Stimulated activated CD4-positive, alpha-beta T cell treated with anti-CD3 and anti-CD28 coated beads, Interleukin-2, amount 100 ng/mL, for 24 hours (primary cell): ENCODE data around the gene ERVFRD-1.
A peak's percentile ranks its signal among the peaks of the same experiment; 100 is the strongest.
"Not testable (repeated sequence)": the region's sequence is repeated elsewhere in the genome, so short reads cannot be mapped to it uniquely, and the experiment has no call there.

Source experiments
- DNase-seq, 2 donors: peaks; one replicate each; pipeline ENCODE4 v3.0.0-alpha.2; 2020

Gene ERVFRD-1

GRCh38 chr6:11128608-11129007 lies 17.1 kb upstream of the ERVFRD-1 start:
- DNase-seq = no peak

- no peak for DNase-seq
These were observed 15.4 kb upstream of the ERVFRD-1 start for GRCh38 chr6:11126876-11127275.

GRCh38 chr6:11123978-11124377 lies 12.5 kb upstream of the ERVFRD-1 start:
- no peak for DNase-seq

- no peak for DNase-seq
These were observed 10.9 kb upstream of the ERVFRD-1 start for GRCh38 chr6:11122380-11122779.

GRCh38 chr6:11121851-11122250 lies 10.3 kb upstream of the ERVFRD-1 start:
- DNase-seq = no peak

GRCh38 chr6:11120271-11121005 lies 8.9 kb upstream of the ERVFRD-1 start:
- no peak for DNase-seq

GRCh38 chr6:11115808-11116536 lies 4.4 kb upstream of the ERVFRD-1 start:
- DNase-seq = not testable (repeated sequence)

- no peak for DNase-seq
These were observed 1.5 kb upstream of the ERVFRD-1 start for GRCh38 chr6:11113038-11113437.

- no peak for DNase-seq
These were observed 378 bp upstream of the ERVFRD-1 start for GRCh38 chr6:11111769-11112437.

- DNase-seq = no peak
These were observed 2.8 kb downstream of the ERVFRD-1 start for GRCh38 chr6:11108726-11109125.

- no peak for DNase-seq
These were observed 8.5 kb downstream of the ERVFRD-1 start for GRCh38 chr6:11103065-11103464.

- DNase-seq = no peak
These were observed 10.1 kb downstream of the ERVFRD-1 start for GRCh38 chr6:11101417-11101816.

GRCh38 chr6:11098004-11098403 lies 13.5 kb downstream of the ERVFRD-1 start:
- DNase-seq = no peak

GRCh38 chr6:11097476-11097875 lies 14.0 kb downstream of the ERVFRD-1 start:
- DNase-seq = no peak

- peak; percentile 7 to 22 for DNase-seq
These were observed 15.4 kb downstream of the ERVFRD-1 start for GRCh38 chr6:11096109-11096508.

GRCh38 chr6:11094941-11095340 lies 16.6 kb downstream of the ERVFRD-1 start:
- no peak for DNase-seq

- peak; percentile 50 to 56 for DNase-seq
These were observed 17.1 kb downstream of the ERVFRD-1 start for GRCh38 chr6:11094411-11094851.

GRCh38 chr6:11093626-11094410 lies 17.7 kb downstream of the ERVFRD-1 start, which contains the start of gene SMIM13:
Gene SMIM13 (plus strand): TSS chr6:11093834. CDS start chr6:11094314, 480 bp downstream.
- DNase-seq = peak; percentile 95 to 96

- DNase-seq = no peak
These were observed 18.2 kb downstream of the ERVFRD-1 start for GRCh38 chr6:11093376-11093625.

GRCh38 chr6:11092668-11093375 lies 18.7 kb downstream of the ERVFRD-1 start:
- DNase-seq = no peak

- DNase-seq = not testable (repeated sequence)
These were observed 20.4 kb downstream of the ERVFRD-1 start for GRCh38 chr6:11091141-11091540.

- DNase-seq = no peak
These were observed 21.8 kb downstream of the ERVFRD-1 start for GRCh38 chr6:11089695-11090094.
